ENCODE data around the gene NLGN1.

Gene NLGN1

DNA sequence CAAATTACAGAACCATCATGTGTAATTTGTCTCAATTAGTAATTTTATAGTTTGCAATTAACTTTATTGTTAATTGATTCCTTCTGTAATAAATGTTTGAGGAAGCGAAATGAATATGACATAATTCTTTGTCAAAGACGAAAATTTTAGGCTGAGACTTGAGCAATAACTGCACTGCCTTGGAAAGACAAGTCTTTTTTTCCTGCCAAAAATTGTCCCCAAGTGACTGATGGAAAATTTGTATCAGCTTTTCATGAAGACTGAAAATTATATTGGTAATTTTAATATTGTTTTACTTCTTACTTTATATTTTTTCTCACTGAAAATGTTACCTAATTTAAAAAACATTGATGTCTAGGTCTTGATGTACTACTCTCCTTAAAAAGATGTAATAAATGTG is 622.6 kb downstream of the NLGN1 start:
- no peak for DNase-seq

DNA sequence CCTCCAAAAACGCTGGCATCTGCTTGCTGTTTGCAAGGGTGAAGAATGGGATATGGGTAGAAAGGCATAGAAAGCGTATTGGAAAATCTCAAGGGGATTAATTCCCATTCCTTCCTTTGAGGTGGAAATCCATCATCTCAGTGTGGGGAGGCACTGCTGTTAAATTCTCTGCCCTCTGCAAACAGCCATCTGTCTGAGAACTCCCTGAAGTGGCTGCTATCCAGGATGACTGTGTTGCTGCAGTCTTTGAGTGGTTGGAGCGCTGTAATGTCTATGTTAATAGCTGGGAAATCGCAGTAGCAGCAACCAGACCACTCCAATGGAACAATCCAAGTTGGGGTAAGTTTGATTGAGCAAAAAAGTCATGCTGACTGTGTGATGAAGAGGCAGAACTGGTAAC is 625.9 kb downstream of the NLGN1 start:
- peak; percentile 30 for DNase-seq

DNA sequence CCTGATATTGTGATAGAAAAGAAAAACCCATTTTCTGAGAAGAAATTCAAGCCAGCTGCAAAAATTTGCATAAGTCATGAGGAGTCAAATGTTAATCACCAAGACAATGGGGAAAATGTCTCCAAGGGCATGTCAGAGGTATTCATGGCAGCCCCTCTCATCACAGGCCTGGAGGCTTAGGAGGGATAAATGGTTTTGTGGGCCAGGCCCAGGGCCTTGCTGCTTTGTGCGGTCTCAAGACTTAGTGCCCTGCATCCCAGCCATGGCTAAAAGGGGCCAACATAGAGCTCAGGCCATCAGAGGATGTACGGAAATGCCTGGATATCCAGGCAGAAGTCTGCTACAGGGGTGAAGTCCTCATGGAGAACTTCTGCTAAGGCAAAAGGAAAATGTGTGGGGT is 631.1 kb downstream of the NLGN1 start:
- no peak for DNase-seq

DNA sequence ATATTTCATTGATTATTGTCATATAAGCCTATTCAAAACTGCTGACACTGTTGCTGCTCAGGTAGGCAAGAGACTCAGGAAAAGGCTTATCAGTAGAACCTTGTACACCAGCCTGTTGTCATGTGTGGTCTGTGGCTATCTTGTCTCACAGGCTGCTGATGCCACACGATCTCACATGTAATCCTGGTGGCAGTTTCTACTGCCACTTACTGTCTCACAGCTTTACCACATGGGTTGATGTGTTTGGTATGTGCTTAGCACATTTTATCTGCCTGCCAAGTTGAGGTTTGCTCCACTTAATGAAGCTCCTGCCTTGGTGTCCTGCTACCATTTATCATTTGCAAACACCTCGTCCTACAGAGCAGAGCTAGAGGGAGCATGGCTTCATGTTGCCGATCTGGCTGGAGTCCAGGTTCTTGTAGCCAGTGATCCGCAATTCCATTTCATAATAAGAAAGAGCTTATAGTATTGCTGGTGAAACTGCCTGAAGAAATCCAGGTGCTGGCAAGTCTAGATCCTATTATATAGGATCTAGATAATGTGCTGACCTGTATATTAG is 637.9 kb downstream of the NLGN1 start:
- peak; percentile 81 for DNase-seq

DNA sequence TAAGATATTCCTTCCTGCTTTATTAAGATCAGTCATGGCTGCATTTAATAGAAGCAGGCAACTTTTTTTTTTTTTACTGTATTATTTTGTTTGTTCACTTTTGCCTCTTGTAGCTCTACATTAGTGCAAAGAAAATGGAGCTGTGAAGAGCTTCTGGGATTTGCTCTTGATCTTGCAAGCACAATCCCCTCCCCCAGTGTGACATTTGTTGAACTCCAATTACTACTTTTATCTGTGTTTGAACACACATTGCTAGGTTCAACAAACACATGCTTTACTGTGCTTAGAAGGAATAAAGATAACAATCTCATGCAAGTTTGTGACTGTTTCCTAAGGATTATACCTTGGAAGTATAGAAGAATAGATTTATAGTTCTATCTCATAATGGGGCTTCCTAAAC is 648.8 kb downstream of the NLGN1 start:
- DNase-seq, result no peak

DNA sequence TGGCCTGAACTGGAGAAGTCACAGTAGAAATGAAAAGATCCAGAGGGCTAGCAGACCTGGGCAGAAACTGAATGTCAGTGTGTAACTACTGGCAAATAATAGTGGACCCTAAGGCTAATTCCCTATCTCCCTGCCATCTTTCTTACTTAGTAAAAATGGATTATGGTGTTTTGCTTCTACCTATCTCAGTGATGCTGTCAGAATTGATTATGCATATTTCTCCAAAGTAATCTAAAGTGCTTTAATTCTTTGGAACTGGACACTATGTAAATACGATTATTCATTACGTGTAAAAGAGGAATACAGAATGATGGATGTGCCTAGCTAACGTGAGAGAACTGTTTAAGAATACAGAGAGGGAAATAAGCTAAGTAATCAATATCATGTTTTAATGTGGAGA is 651.9 kb downstream of the NLGN1 start:
- DNase-seq, result no peak

DNA sequence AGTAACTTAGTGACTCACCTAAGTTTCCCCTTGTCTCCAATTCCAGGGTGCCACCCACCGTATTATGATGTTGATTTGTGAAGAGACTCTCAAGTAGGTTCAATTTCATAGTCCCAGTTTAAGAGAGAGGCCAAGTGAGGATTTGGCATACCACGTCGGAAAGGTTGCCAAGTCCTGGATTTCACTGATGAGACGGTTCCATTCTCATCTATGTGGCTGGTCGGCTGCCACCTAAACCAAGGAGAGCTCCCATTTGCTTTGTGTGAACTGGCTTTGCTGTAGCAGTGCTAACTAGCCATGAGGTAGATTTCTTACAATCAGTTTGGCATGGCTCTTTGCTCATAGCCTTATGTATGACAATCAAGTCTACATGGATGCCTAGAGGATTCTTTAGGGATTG is 653.6 kb downstream of the NLGN1 start:
- DNase-seq, result no peak

DNA sequence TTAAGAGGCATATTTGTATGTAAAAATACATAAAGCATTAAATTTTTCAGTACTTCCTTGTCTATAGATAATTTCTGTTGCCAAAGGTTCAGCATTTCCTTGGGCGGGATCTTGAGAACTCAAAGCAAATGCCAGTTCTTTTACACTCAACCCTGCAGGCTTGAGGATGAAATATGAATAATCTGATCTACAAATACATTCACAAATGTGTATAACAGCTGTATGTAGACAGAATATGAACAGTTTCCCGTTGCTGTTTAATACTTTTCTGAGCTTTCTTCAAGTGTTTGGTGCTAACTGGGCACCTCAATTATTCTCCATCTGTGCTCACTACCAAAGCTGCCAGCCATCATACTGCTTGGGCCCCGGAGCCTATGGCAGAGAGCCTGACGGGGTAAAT is 661.3 kb downstream of the NLGN1 start:
- DNase-seq, result no peak

DNA sequence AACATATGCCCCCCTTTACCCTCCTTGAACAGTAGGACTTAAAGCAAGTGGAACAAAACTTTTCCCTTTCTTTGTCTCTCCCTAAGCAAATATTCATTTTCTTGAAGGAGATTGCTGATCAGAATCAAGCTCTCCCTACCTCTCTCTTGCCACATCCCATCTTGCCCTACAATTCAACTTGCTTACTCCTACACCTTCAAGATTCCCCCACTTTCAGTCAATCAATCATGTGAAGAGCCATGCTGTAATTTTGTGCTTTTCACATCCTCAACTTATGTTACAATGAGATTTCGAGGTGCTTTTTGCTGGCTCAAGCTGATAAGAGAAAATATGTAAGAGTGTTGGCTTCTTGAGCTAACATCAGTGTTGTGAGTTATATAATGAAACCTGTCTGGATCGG is 662.9 kb downstream of the NLGN1 start:
- DNase-seq, result no peak

DNA sequence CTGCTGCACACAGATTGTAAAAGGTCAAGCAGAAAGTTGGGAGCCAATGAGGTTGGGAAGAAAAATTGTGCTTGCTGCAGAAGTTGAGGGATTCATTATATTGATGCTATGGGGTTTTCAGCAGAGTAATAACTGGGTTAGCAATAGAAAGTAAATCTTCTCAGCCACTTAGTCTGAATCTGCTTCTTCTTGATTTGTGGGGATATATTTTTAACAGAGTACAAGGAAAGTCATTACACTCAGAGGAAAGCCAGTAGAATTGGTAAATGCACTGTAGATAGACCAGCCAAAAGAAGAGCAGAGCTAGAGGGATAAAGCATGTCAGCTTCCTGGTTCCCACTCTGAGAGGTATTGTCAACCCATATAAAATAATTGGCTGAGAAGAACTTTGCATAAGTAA is 663.6 kb downstream of the NLGN1 start:
- DNase-seq, result no peak

DNA sequence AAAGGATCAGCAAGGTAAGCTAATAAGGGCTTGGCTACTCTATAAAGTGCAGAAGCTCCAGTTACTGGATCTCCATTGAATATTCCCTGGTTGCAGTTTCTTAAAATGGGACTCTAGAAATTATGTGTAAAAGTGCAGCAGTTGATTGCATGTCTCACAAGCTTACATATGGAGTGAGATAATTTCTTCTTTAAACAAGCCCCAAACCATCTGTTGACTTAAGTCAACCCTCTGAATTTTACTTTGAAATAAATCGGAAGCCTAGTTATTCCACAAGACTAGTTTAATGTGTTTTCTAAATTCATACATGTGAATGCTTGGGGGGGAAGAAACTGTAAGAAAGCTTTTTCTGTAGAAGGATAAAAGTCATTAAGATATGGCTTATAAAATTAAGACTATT is 664.2 kb downstream of the NLGN1 start:
- DNase-seq, result no peak

DNA sequence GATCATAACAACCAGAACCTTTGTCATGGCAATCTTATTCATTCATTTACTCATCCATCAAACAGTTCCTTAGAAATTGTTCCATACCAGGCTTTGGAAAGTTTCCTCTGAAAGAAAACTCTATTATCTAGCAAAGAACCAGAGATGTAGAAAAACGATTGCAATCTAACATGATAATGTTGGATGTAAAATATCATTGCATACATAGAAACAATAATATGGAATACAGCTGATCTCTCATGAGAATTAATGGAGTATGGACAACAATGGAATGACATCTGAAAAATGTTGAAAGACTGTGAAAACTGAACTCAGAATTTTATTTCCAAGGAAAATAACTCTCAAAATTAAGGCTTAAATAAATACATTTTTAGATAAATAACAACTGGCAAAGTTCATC is 665.4 kb downstream of the NLGN1 start:
- no peak for DNase-seq

DNA sequence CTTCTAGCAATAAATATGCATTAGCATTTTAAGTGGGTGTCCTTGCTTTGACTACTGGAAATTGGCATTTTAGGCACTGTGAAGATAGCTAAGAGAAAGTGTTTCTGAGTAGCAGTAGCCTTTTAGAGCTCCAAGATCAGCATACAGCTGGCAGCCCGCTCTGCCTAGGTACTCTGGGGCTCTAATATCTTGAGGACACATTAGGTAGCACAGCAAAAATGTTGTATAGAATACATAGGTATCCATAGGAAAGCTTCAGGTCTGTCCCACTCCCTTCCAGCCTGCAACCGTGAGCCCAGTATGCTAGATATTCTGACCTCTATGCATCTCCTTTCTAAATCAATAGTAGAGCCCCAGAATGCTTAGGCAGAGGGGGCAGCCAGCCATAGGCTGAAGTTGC is 670.5 kb downstream of the NLGN1 start:
- DNase-seq, result no peak

DNA sequence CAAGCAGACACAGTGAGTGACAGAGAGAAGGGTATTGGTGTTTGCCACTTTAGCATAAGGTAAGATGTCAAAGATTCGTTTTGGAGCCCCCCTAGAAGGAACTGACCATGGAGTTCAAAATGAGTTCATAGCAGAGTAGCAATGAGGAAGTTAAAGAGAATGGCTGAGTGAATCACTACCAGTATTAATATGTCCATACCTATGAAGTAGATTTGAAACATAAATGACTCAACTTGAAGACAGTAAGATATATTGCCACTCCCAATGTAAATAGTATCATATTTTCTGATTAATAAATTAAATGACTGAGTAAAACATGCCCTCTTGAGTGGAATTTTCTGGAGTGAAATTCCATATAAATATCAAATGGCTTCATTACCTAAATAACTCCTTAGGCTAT is 675.1 kb downstream of the NLGN1 start:
- no peak for DNase-seq

DNA sequence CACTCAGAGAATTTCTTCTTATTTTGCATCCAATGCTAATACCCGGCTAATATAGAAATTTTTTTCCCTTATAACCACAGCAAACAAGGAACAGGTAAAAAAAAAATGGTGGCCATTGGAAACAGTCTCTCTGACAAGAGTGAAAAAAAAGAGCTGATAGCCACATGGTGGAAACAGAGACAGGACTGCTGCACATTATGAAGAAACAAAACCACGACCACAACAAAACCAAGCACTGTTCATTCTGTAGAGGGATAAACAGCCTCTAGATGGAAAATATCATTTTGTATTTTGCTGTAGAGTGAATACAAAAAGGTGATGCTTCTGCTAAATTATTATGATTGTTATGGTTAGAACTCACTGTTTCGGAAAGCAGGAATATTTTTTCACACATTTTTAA is 686.2 kb downstream of the NLGN1 start:
- DNase-seq, result no peak

DNA sequence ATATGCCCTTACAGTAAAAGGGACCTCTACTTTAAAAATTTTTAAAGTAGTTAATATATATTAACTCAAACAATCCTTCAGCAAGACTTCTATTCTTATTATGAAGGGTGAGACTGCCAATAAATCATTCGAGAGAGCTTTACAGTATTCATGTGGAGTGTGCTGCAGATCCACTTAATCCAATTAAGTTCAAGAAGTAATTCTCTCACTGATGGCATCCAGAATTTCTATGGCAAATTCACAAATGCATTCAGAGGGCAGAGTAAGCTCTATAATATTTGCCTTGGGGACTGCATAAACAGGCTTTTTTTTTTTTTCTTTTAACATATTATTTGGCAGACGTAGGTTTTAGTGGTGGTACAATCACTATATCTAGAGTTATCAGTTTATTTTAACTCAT is 692.0 kb downstream of the NLGN1 start:
- peak; percentile 88 for DNase-seq

DNA sequence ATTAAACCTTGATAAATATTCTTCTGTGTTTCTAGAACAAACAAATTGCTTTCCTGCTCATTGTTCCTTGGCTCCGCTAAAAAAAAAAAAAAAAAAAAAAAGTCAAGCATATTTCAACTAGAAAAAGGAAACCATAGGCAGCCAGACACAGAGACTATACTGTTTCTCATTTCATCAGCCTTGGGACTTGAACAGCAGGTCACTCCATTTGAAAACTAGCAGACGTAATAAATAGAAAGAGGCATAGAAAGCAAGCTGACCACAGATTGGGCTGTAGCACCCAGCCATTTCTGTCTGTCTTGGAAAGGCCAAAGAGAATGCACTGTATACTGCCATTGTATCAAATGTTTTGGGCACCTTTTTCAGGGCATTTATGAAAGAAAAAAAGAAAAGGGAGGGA is 697.1 kb downstream of the NLGN1 start:
- no peak for DNase-seq

DNA sequence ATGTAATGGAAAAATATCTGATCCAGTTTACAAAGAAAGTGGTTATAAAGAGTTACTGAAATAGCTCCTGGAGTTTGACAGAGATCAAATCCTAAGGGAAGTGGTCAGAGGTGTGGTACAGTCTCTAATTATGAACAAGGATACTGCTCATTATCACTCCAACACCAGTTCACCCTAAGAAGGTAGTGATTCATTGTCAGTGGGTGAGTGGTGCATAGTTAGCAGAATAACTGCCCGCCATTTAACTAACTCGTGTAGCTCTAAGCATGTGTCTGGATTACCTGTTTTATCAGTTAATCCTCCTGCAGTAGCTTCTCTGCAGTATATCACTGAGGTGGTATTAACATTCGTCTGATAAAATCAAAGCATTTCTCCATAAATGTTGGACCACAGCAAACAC is 700.1 kb downstream of the NLGN1 start:
- DNase-seq, result peak; percentile 83

DNA sequence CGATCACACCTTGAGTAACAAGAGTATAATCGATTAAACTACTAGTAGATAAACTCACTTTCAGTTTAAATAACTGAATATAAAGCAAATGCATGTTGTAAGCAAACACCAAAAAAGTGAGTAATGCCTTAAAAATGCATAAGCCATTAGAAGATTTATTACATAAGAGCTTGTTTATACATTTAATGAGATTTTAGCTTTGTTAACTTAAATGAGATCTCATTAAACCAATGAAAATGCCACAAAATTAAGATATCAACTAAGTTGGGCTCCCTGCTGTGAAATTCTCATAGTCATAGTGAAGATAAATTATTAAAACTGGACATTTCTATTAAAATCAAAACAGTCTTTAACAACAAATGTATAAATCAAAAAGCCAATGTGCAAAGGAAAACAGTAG is 701.2 kb downstream of the NLGN1 start:
- DNase-seq, result no peak

DNA sequence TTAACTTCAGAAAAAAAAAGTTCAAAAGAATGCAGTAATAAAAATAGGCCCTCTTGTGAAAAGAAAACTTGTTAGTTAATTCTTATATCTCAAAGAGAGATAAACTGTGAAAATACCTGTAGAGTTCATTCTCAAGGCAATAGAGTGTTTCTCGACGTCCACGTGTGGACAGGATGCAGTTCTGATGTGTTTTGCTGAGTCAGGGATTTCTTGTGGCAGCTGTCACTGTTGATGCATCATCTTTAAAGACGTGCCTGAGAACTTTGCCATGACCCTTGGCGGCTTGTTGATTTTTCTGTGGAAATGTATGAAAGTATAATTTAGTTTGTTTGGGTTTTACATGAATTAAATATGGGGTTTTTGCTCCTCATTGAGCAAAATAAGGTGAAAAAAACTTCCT is 702.2 kb downstream of the NLGN1 start:
- peak; percentile 11 for DNase-seq

DNA sequence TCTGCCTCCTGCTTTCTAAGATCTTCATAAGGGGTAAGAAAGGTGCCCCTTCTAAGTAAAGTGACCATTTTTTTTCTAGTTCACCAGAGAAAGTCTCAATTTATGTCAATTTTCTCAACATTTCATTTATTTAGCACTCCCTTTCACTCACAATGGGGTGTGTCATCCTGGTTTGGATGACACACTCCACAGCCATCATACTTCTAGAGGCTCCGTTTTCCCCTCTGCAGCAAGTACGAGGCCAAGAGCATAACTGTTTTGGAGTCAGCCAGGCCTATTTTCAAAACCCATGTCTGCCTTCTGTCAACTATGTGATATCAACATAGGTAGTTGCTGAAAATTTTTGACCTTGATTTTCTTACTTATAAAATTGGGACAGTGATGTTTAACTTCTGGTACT is 703.2 kb downstream of the NLGN1 start:
- DNase-seq, result no peak

DNA sequence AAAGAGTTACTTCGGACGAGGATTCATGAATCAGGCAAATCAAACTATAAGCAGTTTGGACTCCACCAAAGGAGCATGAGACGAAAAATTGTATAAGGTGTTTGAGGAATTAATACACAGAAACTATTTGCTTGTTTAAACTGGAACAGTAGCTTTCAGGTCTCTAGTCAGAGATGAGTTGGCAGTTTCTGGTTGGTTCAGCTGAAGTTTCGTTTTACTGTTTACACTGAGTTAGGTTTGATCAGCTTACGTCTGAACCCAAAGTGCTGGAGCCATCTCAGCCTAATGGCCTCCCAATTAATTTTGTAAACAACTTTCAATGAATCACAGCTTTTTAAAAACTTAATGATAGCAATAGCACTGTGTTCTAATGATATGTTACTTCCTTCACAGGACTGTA is 703.7 kb downstream of the NLGN1 start:
- no peak for DNase-seq

DNA sequence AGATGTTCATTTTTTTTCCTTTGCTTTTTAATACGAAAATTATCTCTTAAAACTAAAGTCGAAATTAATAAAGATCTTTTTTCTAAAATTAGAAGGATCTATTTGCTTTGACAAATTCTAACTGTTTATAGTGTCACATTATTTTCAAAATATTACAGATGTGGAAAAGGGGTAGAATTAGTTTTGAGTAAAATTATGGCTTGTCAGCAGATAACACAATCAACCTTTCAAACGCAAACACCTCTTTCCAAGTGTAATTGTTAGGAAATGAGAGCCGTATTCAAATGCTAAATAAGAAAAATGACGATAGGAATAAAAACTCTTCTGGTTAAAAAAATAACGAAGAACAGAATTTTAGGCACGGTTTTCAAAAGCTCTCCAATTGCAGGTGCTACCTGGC is 704.7 kb downstream of the NLGN1 start:
- no peak for DNase-seq

DNA sequence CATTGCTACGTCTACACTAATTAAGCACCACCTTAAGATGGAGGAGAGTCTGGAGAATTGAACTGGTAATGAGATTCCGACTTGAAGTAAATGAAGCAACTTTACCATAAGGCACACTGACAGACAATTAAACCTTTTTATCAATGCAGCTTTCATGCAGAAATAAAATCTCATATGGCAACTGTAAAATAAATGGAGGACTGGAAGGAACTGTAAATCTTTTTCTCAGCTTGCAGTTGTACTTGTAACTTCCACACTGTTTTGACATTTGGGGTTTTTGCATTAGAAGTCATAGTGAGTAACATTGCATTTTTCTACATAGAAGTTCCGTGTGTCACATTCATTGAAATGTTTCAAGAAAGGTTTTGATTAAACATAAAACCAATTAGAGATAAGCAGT is 705.3 kb downstream of the NLGN1 start:
- no peak for DNase-seq

DNA sequence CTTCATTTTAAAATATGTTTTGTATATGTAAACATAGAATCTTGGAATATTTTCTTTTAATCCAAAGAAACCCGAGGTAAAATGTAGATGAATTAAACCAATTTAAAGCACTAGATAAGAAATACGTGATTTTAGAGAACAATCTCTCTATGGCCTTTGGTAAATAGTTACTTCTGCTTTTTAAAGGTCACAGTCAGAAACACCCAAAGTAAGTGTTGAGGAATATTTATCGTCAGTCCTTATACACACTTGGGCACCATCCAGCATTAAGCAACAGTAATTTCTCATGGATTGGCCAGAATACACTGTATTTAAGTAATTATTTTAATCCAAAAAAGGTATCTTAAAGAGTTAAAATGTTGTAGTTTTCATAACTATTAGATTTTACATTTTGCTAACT is 713.2 kb downstream of the NLGN1 start:
- no peak for DNase-seq

DNA sequence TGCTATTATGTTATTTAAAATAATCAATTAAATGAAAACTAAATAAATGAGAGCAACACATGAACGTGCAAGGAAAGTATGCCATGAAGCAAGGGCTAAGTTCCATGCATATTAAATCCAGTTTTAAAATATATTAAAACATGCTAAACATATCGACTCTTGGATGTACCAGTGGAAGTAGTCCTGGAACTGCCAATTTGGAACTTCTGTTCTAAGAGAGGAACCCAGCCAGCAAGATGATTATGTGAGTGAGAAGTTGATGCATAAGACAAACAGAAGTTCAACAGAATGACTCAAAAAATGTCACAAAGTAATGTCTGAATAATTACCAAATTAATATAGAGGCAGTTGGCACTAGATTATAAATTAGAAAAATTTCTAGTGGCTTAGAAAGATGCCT is 714.2 kb downstream of the NLGN1 start:
- no peak for DNase-seq

All from NCI-H82 (cell line).